Adrenal gland (tissue), 5 donors: Measurements from ENCODE around the gene GRM5.

Experiments
- POLR2A ChIP-seq, 2 donors: fragments of 450-650 bp; IDR thresholded peaks; one replicate each; pipeline ENCODE4 v1.6.1; 2017; ENCODE audit warnings: antibody characterized with exemption in 2 of 2, mild to moderate bottlenecking in 2 of 2, moderate library complexity in 1 of 2
- TF ChIP-seq, protein P1 (sequence below), 6 experiments: fragments of 450-650 bp in 4 of 6; fragments of 200-600 bp in 2 of 6; sonication (generic) in 1 of 6; IDR thresholded peaks; 1 replicate in 5 of 6; 2 replicates in 1 of 6; pipeline versions ENCODE4 v1.5.1 to v1.8.0; 2016 to 2021; ENCODE audit warnings: antibody characterized with exemption in 6 of 6, mild to moderate bottlenecking in 2 of 6, moderate library complexity in 1 of 6
- donor health status: DM: no; HTN: no; CAD: no.

DNA sequence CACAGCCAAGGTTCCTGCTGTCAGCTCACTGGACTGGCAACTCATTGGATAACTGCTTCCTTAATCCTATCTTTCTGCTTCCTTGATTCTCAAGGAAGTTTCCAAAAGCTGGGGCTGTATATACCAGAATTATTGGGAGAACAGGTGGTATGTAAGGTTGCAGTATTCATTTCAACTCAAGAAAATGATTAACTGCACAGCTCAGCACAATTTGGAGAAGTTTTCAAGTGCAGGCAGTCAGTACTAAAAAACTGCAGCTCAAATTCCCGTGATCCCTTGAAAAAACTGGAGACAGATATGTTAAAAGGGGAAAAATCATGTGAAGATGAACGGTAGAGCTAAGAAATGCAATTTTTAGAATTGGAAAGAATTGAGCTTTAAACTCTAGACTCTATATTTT, 44.4 kb downstream of the GRM5 start:
- TF ChIP-seq, protein P1, sequence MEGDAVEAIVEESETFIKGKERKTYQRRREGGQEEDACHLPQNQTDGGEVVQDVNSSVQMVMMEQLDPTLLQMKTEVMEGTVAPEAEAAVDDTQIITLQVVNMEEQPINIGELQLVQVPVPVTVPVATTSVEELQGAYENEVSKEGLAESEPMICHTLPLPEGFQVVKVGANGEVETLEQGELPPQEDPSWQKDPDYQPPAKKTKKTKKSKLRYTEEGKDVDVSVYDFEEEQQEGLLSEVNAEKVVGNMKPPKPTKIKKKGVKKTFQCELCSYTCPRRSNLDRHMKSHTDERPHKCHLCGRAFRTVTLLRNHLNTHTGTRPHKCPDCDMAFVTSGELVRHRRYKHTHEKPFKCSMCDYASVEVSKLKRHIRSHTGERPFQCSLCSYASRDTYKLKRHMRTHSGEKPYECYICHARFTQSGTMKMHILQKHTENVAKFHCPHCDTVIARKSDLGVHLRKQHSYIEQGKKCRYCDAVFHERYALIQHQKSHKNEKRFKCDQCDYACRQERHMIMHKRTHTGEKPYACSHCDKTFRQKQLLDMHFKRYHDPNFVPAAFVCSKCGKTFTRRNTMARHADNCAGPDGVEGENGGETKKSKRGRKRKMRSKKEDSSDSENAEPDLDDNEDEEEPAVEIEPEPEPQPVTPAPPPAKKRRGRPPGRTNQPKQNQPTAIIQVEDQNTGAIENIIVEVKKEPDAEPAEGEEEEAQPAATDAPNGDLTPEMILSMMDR (IDR thresholded peaks at IDR 0.05) = no peak
- TF ChIP-seq POLR2A (IDR thresholded peaks at IDR 0.05) = no peak
